KG1 (cell line): ENCODE results near the gene RTEL1.
"Not testable (repeated sequence)": the region's sequence is repeated elsewhere in the genome, so short reads cannot be mapped to it uniquely, and the experiment has no call there.

Experiments used
- DNase-seq: peaks from one replicate; lab custom pipeline; 2025; lab: John Stamatoyannopoulos, UW

The RTEL1 gene

DNA sequence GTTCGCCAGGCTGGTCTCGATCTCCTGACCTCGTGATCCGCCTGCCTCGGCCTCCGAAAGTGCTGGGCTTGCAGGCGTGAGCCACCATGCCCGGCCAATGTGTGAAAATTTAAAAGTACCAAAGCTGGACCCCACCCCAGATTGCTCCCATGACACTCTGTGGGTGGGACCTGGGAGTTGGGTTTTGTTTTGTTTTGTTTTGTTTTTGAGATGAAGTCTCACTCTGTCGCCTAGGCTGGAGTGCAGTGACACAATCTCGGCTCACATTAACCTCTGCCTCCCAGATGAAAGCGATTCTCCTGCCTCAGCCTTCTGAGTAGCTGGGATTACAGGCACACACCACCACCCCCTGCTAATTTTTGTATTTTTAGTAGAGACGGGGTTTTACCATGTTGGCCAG, 13.6 kb downstream of the RTEL1 start:
- DNase-seq = not testable (repeated sequence)

DNA sequence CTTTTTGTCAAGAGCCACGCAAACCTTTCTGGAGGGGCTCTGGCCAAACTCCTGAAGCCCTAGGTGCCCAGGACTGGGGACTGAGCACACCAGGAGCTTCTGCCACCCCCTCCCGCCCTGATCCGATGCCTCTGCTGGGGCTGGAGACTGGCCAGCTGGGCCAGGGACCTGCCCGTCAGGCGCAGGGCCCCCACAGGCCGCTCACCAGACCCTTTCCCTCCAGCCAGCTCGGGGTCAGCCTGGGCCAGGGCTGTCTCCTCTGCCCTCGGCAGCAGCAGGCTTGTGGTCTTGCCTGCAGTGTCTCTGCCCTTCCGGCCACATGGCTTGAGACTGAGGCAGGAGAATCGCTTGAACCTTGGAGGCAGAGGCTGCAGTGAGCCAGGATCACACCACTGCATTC, 14.6 kb downstream of the RTEL1 start:
- DNase-seq = no peak

DNA sequence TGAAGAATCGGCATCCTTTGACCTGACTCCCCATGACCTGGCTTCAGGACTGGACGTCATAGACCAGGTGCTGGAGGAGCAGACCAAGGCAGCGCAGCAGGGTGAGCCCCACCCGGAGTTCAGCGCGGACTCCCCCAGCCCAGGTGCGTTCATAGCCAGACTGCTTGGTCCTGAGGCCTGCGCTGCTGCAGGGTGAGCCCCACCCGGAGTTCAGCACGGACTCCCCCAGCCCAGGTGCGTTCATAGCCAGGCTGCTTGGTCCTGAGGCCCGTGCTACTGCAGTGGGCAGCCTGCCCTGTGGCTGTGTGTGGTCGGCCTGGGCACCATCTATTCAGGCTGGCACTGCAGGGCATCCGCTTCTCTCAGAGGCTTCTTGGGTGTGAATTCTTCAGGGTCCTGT, 15.8 kb downstream of the RTEL1 start:
- no peak for DNase-seq

DNA sequence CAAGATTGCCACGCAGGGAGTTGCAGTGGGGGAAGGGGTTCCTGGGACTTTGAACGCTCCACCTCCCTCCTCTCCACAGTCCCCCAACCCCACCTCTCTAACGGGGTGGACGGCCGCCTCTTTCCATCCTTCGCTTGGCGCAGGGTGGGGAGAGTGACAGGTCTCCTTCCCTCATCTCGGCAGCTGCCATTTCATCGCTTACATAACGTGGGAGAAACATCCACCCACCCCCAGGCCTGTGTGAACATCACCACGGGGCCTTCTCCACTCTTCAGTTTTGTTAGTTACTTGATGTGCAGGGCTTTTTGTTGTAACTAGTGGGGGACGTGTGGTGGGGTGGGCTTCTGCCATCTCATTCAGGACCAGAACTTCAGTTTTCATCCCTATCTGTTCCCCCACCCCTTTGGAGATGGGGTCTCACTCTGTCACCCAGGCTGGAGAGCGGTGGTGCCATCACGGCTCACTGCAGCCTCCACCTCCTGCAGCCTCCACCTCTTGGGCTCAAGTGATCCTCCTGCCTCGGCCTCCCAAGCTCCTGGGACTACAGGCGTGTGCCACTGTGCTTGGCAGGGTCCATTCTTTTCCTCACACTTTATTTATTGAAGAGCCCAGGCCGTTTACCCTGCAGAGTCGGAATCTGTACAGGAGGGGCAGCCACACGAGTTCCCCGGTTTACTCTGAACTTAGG, 17.7 kb downstream of the RTEL1 start:
- DNase-seq = no peak

DNA sequence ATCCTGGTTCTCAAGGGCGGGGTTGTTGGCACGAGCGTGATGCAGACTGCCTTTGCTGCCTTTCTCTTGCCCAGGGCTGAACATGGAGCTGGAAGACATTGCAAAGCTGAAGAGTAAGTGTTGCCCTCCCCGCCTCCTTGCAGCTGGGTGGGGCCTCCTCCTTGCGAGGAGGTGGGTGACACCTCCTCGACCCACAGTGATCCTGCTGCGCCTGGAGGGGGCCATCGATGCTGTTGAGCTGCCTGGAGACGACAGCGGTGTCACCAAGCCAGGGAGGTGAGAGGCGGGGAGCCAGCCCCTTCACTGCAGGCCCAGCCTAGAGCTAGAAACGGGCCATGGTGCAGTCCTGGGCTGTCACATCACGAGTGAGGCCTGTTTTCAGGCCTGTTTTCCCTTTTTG, 20.0 kb downstream of the RTEL1 start:
- DNase-seq = no peak

DNA sequence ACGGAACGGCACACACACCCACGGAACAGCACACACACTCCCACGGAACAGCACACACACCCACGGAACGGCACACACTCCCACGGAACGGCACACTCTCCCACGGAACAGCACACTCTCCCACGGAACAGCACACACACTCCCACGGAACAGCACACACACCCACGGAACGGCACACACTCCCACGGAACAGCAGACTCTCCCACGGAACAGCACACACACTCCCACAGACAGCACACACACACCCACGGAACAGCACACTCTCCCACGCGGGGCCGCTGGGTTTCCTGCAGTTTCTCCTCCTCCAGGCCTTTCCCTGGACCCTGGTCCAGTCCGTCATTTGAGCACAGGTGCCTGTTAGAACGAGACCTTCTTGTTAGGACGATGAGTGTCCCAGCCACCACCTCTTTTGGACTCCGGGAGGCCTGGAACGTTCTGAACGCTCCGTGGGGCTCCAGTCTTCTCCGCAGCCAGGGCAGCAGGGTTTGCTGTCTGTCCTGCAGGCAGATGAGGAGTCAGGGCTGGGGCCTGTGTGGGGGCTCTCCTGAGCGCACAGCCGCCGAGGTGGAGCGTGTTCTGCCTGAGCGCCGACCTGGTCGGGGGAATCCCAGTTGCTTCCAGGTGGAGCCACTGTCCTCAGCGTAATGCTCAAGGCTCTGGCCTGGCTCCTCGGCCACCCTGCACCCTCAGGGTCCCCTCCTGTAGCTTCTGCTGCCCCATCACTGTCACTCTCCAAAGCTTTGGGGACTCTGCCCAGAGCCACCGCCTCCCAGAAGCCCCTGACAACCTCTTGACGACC, 20.8 kb downstream of the RTEL1 start:
- no peak for DNase-seq

DNA sequence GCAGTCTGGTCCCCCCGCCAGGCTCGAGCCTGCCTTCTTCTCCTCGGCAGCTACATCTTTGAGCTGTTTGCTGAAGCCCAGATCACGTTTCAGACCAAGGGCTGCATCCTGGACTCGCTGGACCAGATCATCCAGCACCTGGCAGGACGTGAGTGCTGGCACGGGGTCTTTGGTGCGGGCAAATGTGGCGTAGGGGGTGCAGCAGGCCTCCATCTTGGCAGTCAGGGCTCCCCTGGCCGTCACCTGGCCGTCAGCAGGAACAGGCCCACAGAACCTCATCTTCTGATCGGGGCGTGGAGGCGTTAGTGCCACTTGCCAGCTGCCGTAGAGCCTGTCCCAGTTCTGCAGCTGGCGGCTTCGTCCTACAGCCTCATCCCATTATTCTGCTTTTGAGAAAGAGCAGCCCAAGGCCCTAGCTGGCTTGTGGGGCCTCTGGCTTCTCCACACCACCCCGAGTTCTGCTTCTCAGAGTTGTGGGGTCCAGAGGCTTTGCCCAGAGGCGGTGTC, 21.7 kb downstream of the RTEL1 start:
- no peak for DNase-seq

DNA sequence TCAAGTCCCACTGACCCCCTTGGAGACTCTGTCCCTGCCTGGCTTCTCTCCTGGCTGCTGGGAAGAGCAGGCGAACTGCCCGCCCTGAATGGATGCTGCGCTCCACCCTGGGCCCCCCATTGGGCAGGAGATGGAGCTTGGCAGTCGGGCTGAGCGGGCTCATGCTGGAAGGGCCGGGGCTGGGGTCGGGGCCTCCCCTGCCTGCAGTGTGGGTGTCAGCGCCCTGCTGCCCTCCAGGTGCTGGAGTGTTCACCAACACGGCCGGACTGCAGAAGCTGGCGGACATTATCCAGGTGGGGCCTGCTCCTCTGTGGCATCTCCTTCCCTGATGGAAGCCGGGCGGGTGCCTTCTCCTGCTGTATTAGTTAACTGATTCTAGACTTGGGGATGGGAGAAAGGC, 22.3 kb downstream of the RTEL1 start:
- no peak for DNase-seq

DNA sequence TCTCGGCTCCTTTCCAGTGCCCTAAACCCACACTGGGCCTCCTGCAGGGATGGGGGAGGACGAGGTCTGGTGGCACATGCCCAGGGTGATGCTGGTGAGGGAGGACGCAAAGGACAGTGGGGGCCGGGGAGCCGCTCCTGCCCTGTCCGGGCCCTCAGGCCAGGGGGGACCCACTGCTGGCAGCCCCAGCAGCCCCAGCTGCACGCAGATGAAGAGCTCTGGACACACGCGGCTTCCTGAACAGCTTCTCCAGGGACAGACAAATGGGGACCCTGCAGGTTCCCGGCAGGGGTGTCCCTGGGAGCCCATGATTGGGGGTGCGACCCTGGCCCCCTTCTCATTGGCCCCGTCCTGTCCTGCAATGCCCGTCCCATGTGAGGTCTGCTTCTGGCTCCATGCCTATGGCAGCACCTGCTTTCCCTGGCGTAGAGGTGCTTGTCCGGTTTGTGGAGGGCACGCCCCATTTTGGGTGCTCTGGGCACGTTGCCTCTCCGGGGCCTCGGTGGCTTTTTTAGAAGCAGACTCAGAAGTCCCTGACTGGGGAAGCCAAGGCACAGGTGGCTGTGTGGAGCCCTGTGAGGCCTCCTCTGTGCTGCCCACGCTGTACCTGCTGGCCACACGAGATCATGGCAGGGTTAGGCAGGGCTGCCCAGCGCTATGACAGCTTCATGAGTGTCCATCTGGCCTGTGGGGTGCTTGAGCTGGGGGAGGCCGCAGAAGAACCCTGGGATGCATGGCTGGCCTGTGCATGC, 22.9 kb downstream of the RTEL1 start:
- DNase-seq = no peak

DNA sequence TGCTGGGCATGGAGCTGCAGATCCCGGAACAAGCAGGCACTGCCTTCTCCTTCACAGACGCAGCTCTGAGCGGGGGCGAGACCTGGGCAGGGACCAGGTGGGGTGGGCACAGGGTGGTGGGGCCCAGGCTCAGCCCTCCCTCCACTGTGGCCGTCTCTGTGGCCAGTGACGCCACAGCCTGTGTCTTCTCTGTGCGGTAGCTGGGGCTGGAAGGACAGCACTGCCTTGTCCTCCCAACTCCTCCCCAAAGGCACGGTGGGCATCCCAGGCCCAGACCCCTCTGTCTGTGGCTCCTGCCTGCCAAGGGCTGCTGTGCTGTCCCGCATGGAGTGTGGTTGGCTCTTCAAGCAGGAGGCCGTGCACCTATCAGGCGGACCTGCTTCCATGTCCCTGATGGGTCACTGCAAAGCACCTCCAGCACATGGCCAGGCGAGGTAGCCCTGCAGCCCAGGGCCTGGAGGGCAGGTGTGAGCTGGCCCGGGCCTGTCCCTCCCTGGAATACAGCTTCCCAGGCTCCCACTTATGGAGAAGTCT, 23.6 kb downstream of the RTEL1 start:
- no peak for DNase-seq

DNA sequence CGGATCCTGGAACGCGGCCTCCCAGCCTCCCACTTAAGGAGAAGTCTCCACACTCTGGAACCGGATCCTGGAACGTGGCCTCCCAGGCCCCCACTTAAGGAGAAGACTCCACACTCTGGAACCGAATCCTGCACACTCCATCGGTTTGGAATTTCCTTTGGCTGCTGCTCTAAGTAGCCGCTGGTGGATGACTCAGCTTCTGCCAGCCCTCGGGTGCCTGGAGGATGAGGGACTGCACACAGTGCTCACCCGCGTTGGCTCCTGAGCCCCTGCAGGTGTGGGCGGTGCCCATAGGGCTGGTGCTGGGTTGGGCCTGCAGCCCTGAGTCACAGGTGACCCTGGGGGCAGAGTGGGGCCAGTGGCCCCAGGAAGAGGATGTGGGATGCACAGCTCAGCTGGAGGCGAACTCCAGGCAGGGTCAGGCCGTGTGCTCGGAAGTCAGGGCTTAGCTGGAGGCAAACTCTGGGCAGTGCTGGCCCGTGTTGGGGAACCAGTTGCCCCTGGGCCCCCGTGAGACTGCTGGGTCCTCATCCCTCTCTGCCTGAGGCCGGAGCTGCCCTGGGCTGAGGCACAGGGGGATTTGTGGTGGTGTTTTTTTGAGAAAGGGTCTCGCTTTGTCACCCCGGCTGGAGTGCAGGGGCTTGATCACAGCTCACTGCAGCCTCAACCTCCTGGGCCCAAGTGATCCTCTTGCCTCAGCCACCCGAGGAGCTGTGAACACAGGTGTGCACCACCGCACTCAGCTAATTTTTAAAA, 24.4 kb downstream of the RTEL1 start:
- DNase-seq = no peak

DNA sequence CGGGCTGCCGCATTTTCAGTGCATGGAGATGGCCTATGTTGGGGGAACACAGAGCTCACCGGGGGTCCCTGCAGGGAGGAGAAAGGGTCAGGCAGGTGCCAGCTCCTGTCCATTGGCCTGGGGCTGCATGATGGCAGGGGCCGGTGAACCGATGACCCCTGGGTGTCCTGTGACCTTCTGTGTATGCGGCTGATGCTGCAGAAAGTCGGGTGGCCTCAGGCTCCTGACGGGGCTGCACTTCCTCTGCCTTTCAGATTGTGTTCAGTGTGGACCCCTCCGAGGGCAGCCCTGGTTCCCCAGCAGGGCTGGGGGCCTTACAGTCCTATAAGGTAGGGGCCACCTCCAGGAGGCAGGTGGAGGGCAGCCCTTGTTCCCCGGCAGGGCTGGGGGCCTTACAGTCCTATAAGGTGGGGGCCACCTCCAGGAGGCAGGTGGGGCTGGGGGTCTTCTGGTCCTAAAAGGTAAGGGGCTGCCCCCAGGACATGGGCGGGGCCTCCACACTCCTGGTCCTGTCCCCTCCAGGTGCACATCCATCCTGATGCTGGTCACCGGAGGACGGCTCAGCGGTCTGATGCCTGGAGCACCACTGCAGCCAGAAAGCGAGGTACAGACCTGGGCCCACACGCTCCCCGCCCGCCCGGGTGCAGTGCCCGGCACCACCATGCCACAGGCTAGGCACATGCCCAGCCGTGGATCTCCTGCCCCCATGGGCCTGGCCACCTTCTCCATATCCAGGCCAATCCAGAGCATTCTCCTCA, 27.3 kb downstream of the RTEL1 start:
- DNase-seq = no peak

DNA sequence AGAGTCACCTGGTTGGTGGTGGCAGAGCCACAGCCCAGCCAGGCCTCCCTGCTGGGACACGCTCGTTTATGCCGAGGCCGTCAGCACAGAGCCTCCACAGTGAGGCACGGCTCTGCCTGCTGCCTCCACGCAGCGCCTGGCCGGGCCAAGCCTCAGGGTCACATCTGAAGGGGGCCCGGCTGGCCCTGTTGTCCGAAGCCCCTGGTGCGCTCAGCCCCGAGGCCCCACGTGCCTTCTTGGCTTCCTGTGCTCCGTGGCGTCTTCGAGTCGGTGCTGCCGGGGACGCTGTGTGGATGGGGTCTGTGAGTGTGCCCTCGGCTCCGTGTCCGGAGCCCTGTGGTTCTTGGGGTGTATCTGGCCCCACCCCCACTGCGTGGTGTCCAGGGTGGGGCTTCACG, 28.0 kb downstream of the RTEL1 start:
- no peak for DNase-seq

DNA sequence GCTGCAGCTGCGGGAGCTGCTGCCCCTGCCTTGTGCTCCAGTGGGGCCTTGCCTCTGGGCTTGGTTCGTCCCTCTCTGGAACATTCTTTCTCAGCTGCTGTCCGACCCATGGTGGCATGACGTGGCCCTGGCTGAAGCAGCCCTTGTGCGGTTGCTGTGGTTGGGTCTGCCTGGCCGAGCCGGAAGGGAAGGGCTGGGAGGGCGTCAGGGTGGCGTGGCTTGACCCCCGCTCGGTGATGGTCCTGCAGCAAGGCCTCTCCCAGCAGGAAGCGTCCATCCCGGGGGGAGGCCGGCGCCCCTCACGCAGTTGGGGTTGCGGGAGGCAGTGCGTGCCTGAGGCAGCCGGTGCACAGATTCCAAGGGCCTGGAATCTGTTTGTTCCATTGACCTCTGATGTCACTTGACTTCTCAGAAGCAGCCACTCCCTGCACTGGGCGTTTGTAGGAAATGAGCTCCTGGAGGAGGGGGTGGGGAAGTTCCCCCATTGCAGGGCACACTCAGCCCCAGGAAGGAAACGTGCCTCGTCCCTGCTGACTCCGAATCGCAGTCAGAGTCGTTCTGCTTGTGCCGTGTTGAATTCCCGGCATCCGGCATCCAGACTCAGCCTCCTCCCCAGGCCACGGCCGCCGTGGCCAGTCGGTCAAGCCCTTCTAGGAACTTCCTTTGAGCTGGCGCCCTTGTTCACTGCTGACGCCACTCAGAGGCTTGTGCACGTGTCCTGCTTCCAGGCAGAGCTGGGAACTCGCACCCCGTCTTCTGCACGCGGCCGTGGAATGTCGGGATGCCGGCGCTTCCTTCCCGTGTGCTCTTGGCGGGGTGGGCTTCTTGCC, 28.6 kb downstream of the RTEL1 start:
- DNase-seq = no peak

DNA sequence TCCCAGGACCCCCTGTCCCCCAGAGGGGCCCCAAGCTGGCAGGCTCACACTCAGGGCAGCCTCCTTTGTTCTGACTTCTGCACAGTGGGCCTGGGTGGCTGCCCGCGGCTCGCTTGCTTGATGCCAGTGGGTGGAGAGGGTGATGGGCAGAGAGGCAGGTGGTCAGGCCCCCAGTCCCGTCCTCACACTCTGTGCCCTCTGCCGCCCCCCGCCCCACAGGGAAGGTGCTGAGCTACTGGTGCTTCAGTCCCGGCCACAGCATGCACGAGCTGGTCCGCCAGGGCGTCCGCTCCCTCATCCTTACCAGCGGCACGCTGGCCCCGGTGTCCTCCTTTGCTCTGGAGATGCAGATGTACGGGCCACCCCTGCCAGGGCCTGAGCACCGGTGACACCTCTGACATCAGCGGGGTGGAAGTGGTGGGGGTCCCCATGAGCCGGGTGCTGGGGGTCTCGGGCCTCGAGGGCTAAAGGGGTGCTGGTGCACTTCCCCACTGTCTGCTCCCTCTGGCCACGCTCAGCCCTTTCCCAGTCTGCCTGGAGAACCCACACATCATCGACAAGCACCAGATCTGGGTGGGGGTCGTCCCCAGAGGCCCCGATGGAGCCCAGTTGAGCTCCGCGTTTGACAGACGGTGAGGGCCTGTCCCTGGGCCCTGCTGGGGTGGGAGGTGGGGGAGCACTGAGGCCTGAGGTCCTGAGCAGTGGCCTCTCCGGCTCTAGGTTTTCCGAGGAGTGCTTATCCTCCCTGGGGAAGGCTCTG, 29.5 kb downstream of the RTEL1 start:
- no peak for DNase-seq

DNA sequence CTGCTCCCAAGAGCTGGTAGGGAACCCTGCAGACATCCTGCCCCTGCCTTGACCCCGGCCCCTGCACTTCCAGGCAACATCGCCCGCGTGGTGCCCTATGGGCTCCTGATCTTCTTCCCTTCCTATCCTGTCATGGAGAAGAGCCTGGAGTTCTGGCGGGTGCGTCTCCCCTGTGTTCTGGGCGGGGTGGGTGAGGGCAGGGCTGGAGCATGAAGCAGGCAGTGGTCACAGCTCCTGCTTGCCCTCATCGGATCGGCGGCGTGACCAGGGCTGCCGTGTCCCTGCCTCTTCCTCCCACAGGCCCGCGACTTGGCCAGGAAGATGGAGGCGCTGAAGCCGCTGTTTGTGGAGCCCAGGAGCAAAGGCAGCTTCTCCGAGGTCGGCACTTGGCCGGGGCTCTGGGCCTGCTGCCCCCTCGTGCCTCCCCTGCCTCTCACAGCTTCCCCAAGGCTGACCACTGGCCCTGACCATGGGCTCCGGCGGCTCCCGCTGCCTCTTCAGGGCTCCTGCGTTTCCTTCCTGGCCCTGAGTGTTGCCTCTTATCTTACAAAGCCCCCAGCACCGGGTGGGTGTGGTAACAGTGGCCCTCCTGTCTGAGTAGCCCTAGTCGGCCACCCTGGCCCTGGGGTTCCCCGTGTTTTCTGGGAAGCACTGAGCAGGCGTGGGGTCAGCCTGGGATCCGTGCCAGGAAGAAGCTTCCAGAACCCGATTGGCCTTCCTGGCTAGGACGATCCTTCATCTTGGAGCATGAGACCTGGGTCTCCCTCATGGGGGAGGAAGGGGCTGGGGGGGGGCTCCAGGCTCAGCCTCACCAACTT, 30.3 kb downstream of the RTEL1 start:
- no peak for DNase-seq

DNA sequence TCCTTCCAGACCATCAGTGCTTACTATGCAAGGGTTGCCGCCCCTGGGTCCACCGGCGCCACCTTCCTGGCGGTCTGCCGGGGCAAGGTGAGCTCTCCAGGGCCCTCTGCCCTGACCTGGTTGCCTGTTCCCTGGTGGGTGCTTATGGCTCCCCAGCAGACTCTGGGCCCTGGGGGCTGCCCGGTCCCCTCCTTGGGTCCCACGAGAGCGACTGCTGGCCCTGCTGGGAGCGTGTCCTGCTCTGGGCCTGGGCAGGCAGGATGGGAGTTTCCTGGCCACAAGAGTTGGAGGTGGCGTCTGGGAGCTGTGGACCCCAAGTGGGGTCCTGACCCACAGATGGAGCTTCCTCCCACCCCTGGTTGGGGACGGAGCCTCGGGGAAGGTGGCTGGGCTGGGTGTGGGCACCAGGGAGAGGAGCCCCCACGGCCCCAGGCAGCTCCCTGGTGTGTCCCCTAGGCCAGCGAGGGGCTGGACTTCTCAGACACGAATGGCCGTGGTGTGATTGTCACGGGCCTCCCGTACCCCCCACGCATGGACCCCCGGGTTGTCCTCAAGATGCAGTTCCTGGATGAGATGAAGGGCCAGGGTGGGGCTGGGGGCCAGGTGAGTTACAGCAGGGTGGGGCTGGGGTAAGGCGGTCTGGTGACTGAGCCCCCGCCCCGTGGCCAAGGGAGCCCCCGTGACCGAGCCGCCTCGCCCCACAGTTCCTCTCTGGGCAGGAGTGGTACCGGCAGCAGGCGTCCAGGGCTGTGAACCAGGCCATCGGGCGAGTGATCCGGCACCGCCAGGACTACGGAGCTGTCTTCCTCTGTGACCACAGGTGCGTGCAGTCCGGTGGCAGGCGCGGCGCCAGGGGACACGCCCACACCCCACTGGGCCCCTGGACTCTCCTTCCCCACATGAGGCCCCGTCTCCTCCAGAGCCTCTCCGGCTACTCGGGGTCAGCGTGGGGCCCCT, 31.2 kb downstream of the RTEL1 start:
- no peak for DNase-seq
